ENCODE measurements around the gene RAB31. TPM values are rescaled to one million over a fixed set of nuclear protein-coding genes. Genes with fewer than 3 reads are reported as not detected.
A peak's percentile ranks its signal among the peaks of the same experiment; 100 is the strongest.

RAB31 gene
- total RNA-seq, 1 donor from 2014 or later, result 19.7 TPM

- Mint-ChIP-seq H3K27ac (peak overlapping the region; percentile 39), H3K27me3 (no peaks in the 10 kb centered on the region), H3K9me3 (no peaks in the 10 kb centered on the region), H3K36me3 (no peaks in the 10 kb centered on the region), H3K4me3 (no peak overlapping the region), H3K4me1 (ENCODE audit: unreplicated experiment) (peaks cover 28% of the 10 kb centered on the region)
- TF ChIP-seq CTCF (conservative IDR thresholded peaks at IDR 0.05), result no peak
- no peak for DNase-seq (ENCODE audit: extremely low spot score, unreplicated experiment)
These were observed 95.8 kb downstream of the RAB31 start for GRCh38 chr18:9803698-9804516.

GRCh38 chr18:9804517-9805104 is 96.5 kb downstream of the RAB31 start:
- H3K36me3 Mint-ChIP-seq, result no peaks in the 10 kb centered on the region
- DNase-seq (ENCODE audit: extremely low spot score, unreplicated experiment), result no peak
- H3K27ac Mint-ChIP-seq, result no peak overlapping the region
- no peaks in the 10 kb centered on the region for H3K9me3 Mint-ChIP-seq
- H3K27me3 Mint-ChIP-seq, result no peaks in the 10 kb centered on the region
- H3K4me3 Mint-ChIP-seq, result no peak overlapping the region
- no peak for TF ChIP-seq CTCF (conservative IDR thresholded peaks at IDR 0.05)
- peaks cover 33% of the 10 kb centered on the region for H3K4me1 Mint-ChIP-seq (ENCODE audit: unreplicated experiment)

DNA sequence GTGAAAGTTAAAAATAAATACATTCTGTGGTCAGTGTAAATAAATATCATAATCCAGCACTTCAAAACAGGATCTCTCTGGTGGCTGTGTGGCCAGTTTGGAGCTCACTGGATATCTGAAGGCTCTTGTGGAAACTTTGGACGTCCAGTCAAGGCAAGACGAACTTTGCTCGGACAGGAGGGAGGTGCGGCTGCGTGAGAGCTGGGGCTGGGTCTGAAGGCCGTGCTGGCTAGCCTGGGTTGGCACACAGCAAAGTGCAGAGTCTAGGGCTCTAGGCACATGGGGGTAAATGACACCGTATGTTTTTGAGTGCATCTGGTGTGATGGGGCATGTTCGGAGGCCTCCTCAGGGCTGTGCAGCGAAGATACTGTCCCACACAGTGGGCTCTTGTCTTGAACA is 98.8 kb downstream of the RAB31 start:
- no peak for TF ChIP-seq CTCF (conservative IDR thresholded peaks at IDR 0.05)
- Mint-ChIP-seq H3K27me3 (no peaks in the 10 kb centered on the region), H3K36me3 (no peaks in the 10 kb centered on the region), H3K4me3 (no peak overlapping the region), H3K27ac (no peak overlapping the region), H3K4me1 (ENCODE audit: unreplicated experiment) (peaks cover 33% of the 10 kb centered on the region), H3K9me3 (no peaks in the 10 kb centered on the region)
- no peak for DNase-seq (ENCODE audit: extremely low spot score, unreplicated experiment)

GRCh38 chr18:9808295-9809241 is 100.5 kb downstream of the RAB31 start:
- Mint-ChIP-seq H3K36me3 (no peaks in the 10 kb centered on the region), H3K4me3 (no peak overlapping the region), H3K4me1 (ENCODE audit: unreplicated experiment) (peaks cover 24% of the 10 kb centered on the region), H3K27me3 (no peaks in the 10 kb centered on the region), H3K9me3 (no peaks in the 10 kb centered on the region), H3K27ac (no peak overlapping the region)
- no peak for DNase-seq (ENCODE audit: extremely low spot score, unreplicated experiment)
- no peak for TF ChIP-seq CTCF (conservative IDR thresholded peaks at IDR 0.05)

DNA sequence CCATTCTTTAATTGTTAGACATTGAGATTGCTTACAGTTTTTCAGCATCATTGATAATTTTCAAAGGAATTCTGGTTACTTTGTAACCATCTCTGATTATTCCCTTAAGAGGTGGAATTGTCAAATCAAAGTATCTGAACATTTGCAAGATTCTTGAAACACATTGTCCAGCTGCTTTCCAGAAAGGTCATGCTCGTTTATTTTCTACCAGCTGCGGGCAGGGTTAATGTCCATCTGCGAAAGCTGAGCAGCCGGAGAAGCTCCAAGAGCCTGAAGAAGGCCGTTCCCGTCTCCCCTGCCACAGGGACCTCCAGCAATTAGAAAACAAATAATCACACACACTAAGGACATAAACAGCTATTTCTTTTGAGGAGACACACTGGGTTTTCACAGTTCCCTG is 101.6 kb downstream of the RAB31 start:
- no peak for TF ChIP-seq CTCF (conservative IDR thresholded peaks at IDR 0.05)
- Mint-ChIP-seq H3K27ac (no peak overlapping the region), H3K4me3 (no peak overlapping the region), H3K4me1 (ENCODE audit: unreplicated experiment) (peaks cover 13% of the 10 kb centered on the region), H3K9me3 (no peaks in the 10 kb centered on the region), H3K36me3 (no peaks in the 10 kb centered on the region), H3K27me3 (no peaks in the 10 kb centered on the region)
- no peak for DNase-seq (ENCODE audit: extremely low spot score, unreplicated experiment)

Data from type B pancreatic cell (in vitro differentiated cells).